Effector memory CD4-positive, alpha-beta T cell (primary cell): ENCODE data around the gene OLFM4.
"Not testable (repeated sequence)": the region's sequence is repeated elsewhere in the genome, so short reads cannot be mapped to it uniquely, and the experiment has no call there.

ENCODE experiments used
- DNase-seq, 3 donors: peaks; one replicate each; pipeline ENCODE4 v3.0.0-alpha.2; 2020
- H3K27ac ChIP-seq: 2 replicates; pipeline ENCODE4 v1.7.0; 2013; ENCODE audit warnings: mild to moderate bottlenecking, low read length, moderate library complexity; ENCODE audit not compliant: insufficient read depth, poor library complexity, severe bottlenecking
- H3K27me3 ChIP-seq: replicated peaks from 2 replicates; pipeline ENCODE4 v1.7.0; 2013; ENCODE audit warnings: mild to moderate bottlenecking, low read length; ENCODE audit not compliant: insufficient read depth, control insufficient read depth, poor library complexity, severe bottlenecking
- H3K36me3 ChIP-seq: 2 replicates; pipeline ENCODE4 v1.7.0; 2013; ENCODE audit warnings: mild to moderate bottlenecking, low read length, moderate library complexity; ENCODE audit not compliant: control insufficient read depth, insufficient read depth
- H3K4me1 ChIP-seq: 2 replicates; pipeline ENCODE4 v1.7.0; 2013; ENCODE audit warnings: low read length, mild to moderate bottlenecking; ENCODE audit not compliant: control insufficient read depth, insufficient read depth, poor library complexity, severe bottlenecking
- H3K4me3 ChIP-seq: 2 replicates; pipeline ENCODE4 v1.7.0; 2013; ENCODE audit warnings: low read length, low read depth, mild to moderate bottlenecking; ENCODE audit not compliant: insufficient read depth, poor library complexity, severe bottlenecking
- H3K9me3 ChIP-seq: 2 replicates; pipeline ENCODE4 v1.7.0; 2013; ENCODE audit warnings: mild to moderate bottlenecking, low read length, moderate library complexity; ENCODE audit not compliant: control insufficient read depth

The OLFM4 gene

GRCh38 chr13:53014018-53014417, 14.6 kb upstream of the OLFM4 start:
- H3K4me1 ChIP-seq, DNase-seq, H3K36me3 ChIP-seq, H3K4me3 ChIP-seq, H3K9me3 ChIP-seq, H3K27me3 ChIP-seq, H3K27ac ChIP-seq: not testable (repeated sequence)

GRCh38 chr13:53014495-53015443, 13.8 kb upstream of the OLFM4 start:
- Histone ChIP-seq H3K36me3 (no peaks in the 10 kb centered on the region), H3K27me3 (no peaks in the 10 kb centered on the region), H3K27ac (no peak overlapping the region), H3K4me1 (no peaks in the 10 kb centered on the region), H3K4me3 (no peak overlapping the region), H3K9me3 (no peaks in the 10 kb centered on the region)
- DNase-seq: no peak

GRCh38 chr13:53015971-53016370, 12.6 kb upstream of the OLFM4 start:
- Histone ChIP-seq H3K4me1 (no peaks in the 10 kb centered on the region), H3K27ac (no peak overlapping the region), H3K36me3 (no peaks in the 10 kb centered on the region), H3K4me3 (no peak overlapping the region), H3K27me3 (no peaks in the 10 kb centered on the region), H3K9me3 (no peaks in the 10 kb centered on the region)
- DNase-seq: no peak

GRCh38 chr13:53017433-53017970, 11.1 kb upstream of the OLFM4 start:
- no peak for DNase-seq
- no peak overlapping the region for H3K4me3 ChIP-seq
- H3K27me3 ChIP-seq: no peaks in the 10 kb centered on the region
- no peaks in the 10 kb centered on the region for H3K4me1 ChIP-seq
- H3K27ac ChIP-seq: no peak overlapping the region
- H3K9me3 ChIP-seq: no peaks in the 10 kb centered on the region
- H3K36me3 ChIP-seq: no peaks in the 10 kb centered on the region

GRCh38 chr13:53018690-53019647, 9.6 kb upstream of the OLFM4 start:
- Histone ChIP-seq H3K27me3 (no peaks in the 10 kb centered on the region), H3K27ac (no peak overlapping the region), H3K4me3 (no peak overlapping the region), H3K9me3 (no peaks in the 10 kb centered on the region), H3K36me3 (no peaks in the 10 kb centered on the region), H3K4me1 (no peaks in the 10 kb centered on the region)
- DNase-seq: no peak

GRCh38 chr13:53020764-53021335, 7.8 kb upstream of the OLFM4 start:
- Histone ChIP-seq H3K9me3 (no peaks in the 10 kb centered on the region), H3K4me3 (no peak overlapping the region), H3K36me3 (no peaks in the 10 kb centered on the region), H3K27ac (no peak overlapping the region), H3K4me1 (no peaks in the 10 kb centered on the region), H3K27me3 (no peaks in the 10 kb centered on the region)
- DNase-seq: no peak

- H3K9me3 ChIP-seq: no peaks in the 10 kb centered on the region
- no peak overlapping the region for H3K4me3 ChIP-seq
- no peaks in the 10 kb centered on the region for H3K4me1 ChIP-seq
- H3K27ac ChIP-seq: no peak overlapping the region
- H3K36me3 ChIP-seq: no peaks in the 10 kb centered on the region
- no peaks in the 10 kb centered on the region for H3K27me3 ChIP-seq
- DNase-seq: no peak
These were observed 5.4 kb upstream of the OLFM4 start for GRCh38 chr13:53023246-53023645.

- Histone ChIP-seq H3K4me3 (no peak overlapping the region), H3K27me3 (no peaks in the 10 kb centered on the region), H3K9me3 (no peaks in the 10 kb centered on the region), H3K27ac (no peak overlapping the region), H3K36me3 (no peaks in the 10 kb centered on the region), H3K4me1 (no peaks in the 10 kb centered on the region)
- DNase-seq: no peak
These were observed 550 bp upstream of the OLFM4 start for GRCh38 chr13:53028063-53028462.

- H3K4me1 ChIP-seq: no peaks in the 10 kb centered on the region
- no peaks in the 10 kb centered on the region for H3K36me3 ChIP-seq
- H3K27ac ChIP-seq: no peak overlapping the region
- no peaks in the 10 kb centered on the region for H3K9me3 ChIP-seq
- no peaks in the 10 kb centered on the region for H3K27me3 ChIP-seq
- no peak for DNase-seq
- no peak overlapping the region for H3K4me3 ChIP-seq
These were observed 4.2 kb downstream of the OLFM4 start for GRCh38 chr13:53032849-53033248.
